K562 (cell line): ENCODE measurements around the gene CCDC82. TPM values are rescaled to one million over a fixed set of nuclear protein-coding genes. Genes with fewer than 3 reads are reported as not detected.
A peak's percentile ranks its signal among the peaks of the same experiment; 100 is the strongest.

Source experiments
- BACH1 ChIP-seq: fragments of 200-800 bp; sonication (Bioruptor generic); IDR thresholded peaks from 2 replicates; pipeline ENCODE4 v1.6.1; 2016; ENCODE audit warnings: missing genetic modification characterization, missing compliant biosample characterization
- E2F1 ChIP-seq: sonication (generic); formaldehyde crosslinking; IDR thresholded peaks from 2 replicates; pipeline ENCODE4 v1.8.1; 2023; ENCODE audit warnings: mild to moderate bottlenecking, missing genetic modification reagents, moderate library complexity
- GABPB1 ChIP-seq: sonication (generic); formaldehyde crosslinking; IDR thresholded peaks from 2 replicates; pipeline ENCODE4 v1.8.0; 2022; ENCODE audit warnings: mild to moderate bottlenecking, missing genetic modification reagents
- GATAD2A ChIP-seq: fragments of 450-650 bp; IDR thresholded peaks from 2 replicates; pipeline ENCODE4 v1.6.1; 2017
- GTF2A2 ChIP-seq: IDR thresholded peaks from 2 replicates; pipeline ENCODE4 v1.6.1; 2016; ENCODE audit warnings: mild to moderate bottlenecking, missing genetic modification characterization, missing compliant biosample characterization
- KLF13 ChIP-seq: fragments of 450-650 bp; IDR thresholded peaks from 2 replicates; pipeline ENCODE4 v1.6.1; 2016; ENCODE audit warnings: missing genetic modification characterization, low read depth, mild to moderate bottlenecking, missing compliant biosample characterization, moderate library complexity, borderline replicate concordance
- TCF7L2 ChIP-seq: fragments of 150-350 bp; IDR thresholded peaks from 2 replicates; pipeline ENCODE4 v1.6.1; 2016; ENCODE audit warnings: low read depth, mild to moderate bottlenecking, low read length, moderate library complexity
- ZBED1 ChIP-seq: IDR thresholded peaks from 2 replicates; pipeline ENCODE4 v1.6.1; 2014
- ZNF143 ChIP-seq: sonication (generic); formaldehyde crosslinking; IDR thresholded peaks from 2 replicates; pipeline ENCODE4 v1.9.0; 2022; ENCODE audit warnings: mild to moderate bottlenecking, missing genetic modification reagents
- polyA plus RNA-seq, 8 experiments: library from polyadenylated mRNA; depleted of rRNA in 4 of 8; stranded (reverse) in 5 of 8; unstranded in 3 of 8; fragments of >200 nt; fragmentation: Nextera tagmentation in 2 of 8; fragmentation: Illumina TruSeq in 1 of 8; extraction: Ambion mirVana in 2 of 8; extraction: Trizol in 1 of 8; gene quantifications; 2 replicates each; pipeline versions ENCODE4 v1.2.1 to v1.2.3, GENCODE V29; 2011 to 2014; ENCODE audit warnings: inconsistent platforms in 1 of 8, missing spikeins in 1 of 8
- total RNA-seq, 7 experiments: library from RNA; depleted of rRNA in 6 of 7; stranded (reverse); fragments of >200 nt in 6 of 7; fragmentation: Illumina TruSeq in 2 of 7; extraction: Trizol in 2 of 7; gene quantifications; 2 replicates each; pipeline versions ENCODE4 v1.2.1 to v1.2.3, GENCODE V29; 2011 to 2021; ENCODE audit warnings: low replicate concordance in 1 of 7
- TF ChIP-seq, protein P1 (sequence below): fragments of 450-650 bp; IDR thresholded peaks from 2 replicates; pipeline ENCODE4 v1.6.1; 2017; ENCODE audit warnings: antibody characterized with exemption
- TF ChIP-seq, protein P2 (sequence below): sonication (generic); formaldehyde crosslinking; IDR thresholded peaks from 2 replicates; pipeline ENCODE4 v1.8.0; 2022; ENCODE audit warnings: missing genetic modification reagents, mild to moderate bottlenecking, borderline replicate concordance
- TF ChIP-seq, protein P3 (sequence below), 2 experiments: fragments of 450-650 bp; IDR thresholded peaks; 2 replicates each; pipeline ENCODE4 v1.6.1; 2016
- TF ChIP-seq, protein P4 (sequence below), 3 experiments: IDR thresholded peaks in 2 of 3; conservative IDR thresholded peaks in 1 of 3; 2 replicates each; pipeline ENCODE4 v1.5.1; 2011 to 2012; ENCODE audit warnings: low read length in 3 of 3, mild to moderate bottlenecking in 3 of 3, control low read depth in 2 of 3, improper control_type of control experiment in 1 of 3, inconsistent platforms in 1 of 3, low read depth in 1 of 3, mixed read lengths in 1 of 3, moderate library complexity in 1 of 3; ENCODE audit not compliant: insufficient read depth in 2 of 3

The CCDC82 gene
- total and polyA plus RNA-seq, 9 of the 15 experiments (the other 6 are each of a cell fraction or from before 2014, with no cell fraction given), result 12.5 to 51.3 (median 24.5) TPM

GRCh38 chr11:96389720-96390487, at the start of gene CCDC82, which contains the start of gene JRKL (continued):
- peak; percentile 83 for TF ChIP-seq GABPB1 (CRISPR knock-in tag)
- TF ChIP-seq, protein P1, sequence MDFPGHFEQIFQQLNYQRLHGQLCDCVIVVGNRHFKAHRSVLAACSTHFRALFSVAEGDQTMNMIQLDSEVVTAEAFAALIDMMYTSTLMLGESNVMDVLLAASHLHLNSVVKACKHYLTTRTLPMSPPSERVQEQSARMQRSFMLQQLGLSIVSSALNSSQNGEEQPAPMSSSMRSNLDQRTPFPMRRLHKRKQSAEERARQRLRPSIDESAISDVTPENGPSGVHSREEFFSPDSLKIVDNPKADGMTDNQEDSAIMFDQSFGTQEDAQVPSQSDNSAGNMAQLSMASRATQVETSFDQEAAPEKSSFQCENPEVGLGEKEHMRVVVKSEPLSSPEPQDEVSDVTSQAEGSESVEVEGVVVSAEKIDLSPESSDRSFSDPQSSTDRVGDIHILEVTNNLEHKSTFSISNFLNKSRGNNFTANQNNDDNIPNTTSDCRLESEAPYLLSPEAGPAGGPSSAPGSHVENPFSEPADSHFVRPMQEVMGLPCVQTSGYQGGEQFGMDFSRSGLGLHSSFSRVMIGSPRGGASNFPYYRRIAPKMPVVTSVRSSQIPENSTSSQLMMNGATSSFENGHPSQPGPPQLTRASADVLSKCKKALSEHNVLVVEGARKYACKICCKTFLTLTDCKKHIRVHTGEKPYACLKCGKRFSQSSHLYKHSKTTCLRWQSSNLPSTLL, result no peak
- no peak for TF ChIP-seq GATAD2A
- no peak for TF ChIP-seq GTF2A2 (tag)
- TF ChIP-seq ZBED1, result 0 out of 2 replicates have a peak, but pooled peaks have one; percentile 86
- peak; percentile 54; the same call in 1 of the 2 replicates for TF ChIP-seq KLF13 (tag)
- TF ChIP-seq, protein P2, sequence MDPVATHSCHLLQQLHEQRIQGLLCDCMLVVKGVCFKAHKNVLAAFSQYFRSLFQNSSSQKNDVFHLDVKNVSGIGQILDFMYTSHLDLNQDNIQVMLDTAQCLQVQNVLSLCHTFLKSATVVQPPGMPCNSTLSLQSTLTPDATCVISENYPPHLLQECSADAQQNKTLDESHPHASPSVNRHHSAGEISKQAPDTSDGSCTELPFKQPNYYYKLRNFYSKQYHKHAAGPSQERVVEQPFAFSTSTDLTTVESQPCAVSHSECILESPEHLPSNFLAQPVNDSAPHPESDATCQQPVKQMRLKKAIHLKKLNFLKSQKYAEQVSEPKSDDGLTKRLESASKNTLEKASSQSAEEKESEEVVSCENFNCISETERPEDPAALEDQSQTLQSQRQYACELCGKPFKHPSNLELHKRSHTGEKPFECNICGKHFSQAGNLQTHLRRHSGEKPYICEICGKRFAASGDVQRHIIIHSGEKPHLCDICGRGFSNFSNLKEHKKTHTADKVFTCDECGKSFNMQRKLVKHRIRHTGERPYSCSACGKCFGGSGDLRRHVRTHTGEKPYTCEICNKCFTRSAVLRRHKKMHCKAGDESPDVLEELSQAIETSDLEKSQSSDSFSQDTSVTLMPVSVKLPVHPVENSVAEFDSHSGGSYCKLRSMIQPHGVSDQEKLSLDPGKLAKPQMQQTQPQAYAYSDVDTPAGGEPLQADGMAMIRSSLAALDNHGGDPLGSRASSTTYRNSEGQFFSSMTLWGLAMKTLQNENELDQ, result no peak
- TF ChIP-seq, protein P3, sequence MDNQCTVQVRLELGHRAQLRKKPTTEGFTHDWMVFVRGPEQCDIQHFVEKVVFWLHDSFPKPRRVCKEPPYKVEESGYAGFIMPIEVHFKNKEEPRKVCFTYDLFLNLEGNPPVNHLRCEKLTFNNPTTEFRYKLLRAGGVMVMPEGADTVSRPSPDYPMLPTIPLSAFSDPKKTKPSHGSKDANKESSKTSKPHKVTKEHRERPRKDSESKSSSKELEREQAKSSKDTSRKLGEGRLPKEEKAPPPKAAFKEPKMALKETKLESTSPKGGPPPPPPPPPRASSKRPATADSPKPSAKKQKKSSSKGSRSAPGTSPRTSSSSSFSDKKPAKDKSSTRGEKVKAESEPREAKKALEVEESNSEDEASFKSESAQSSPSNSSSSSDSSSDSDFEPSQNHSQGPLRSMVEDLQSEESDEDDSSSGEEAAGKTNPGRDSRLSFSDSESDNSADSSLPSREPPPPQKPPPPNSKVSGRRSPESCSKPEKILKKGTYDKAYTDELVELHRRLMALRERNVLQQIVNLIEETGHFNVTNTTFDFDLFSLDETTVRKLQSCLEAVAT (IDR thresholded peaks at IDR 0.05), result no peak
- peak; percentile 43; the same call in 1 of the 2 replicates for TF ChIP-seq E2F1
- no peak for TF ChIP-seq TCF7L2
- TF ChIP-seq ZNF143, result no peak
- TF ChIP-seq, protein P4, sequence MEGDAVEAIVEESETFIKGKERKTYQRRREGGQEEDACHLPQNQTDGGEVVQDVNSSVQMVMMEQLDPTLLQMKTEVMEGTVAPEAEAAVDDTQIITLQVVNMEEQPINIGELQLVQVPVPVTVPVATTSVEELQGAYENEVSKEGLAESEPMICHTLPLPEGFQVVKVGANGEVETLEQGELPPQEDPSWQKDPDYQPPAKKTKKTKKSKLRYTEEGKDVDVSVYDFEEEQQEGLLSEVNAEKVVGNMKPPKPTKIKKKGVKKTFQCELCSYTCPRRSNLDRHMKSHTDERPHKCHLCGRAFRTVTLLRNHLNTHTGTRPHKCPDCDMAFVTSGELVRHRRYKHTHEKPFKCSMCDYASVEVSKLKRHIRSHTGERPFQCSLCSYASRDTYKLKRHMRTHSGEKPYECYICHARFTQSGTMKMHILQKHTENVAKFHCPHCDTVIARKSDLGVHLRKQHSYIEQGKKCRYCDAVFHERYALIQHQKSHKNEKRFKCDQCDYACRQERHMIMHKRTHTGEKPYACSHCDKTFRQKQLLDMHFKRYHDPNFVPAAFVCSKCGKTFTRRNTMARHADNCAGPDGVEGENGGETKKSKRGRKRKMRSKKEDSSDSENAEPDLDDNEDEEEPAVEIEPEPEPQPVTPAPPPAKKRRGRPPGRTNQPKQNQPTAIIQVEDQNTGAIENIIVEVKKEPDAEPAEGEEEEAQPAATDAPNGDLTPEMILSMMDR (IDR thresholded peaks at IDR 0.05 in 2 of 3, conservative IDR thresholded peaks at IDR 0.05 in 1 of 3; ENCODE audit: insufficient read depth in 2 of 3, low read depth in 1 of 3, low read length in 3 of 3), result peak in 1 of 3 experiments; percentile 15; a peak in 1 of 6 replicates
- TF ChIP-seq BACH1 (tag), result no peak
